Osteoblast (primary cell): Measurements from ENCODE around the gene BPIFB1. TPM values are rescaled to one million over a fixed set of nuclear protein-coding genes. Genes with fewer than 3 reads are reported as not detected.

Experiments
- DNase-seq: peaks from one replicate; pipeline ENCODE4 v3.0.0; 2011; ENCODE audit warnings: low spot score, mixed read lengths; ENCODE audit not compliant: insufficient read length; ENCODE audit errors: missing footprints
- H2AFZ ChIP-seq: 2 replicates; pipeline ENCODE4 v1.6.0; 2011; ENCODE audit warnings: mild to moderate bottlenecking, low read length
- H3K27ac ChIP-seq: 2 replicates; pipeline ENCODE4 v1.5.1; 2011; ENCODE audit warnings: mild to moderate bottlenecking, low read depth, low read length, moderate library complexity
- H3K27me3 ChIP-seq: 2 replicates; pipeline ENCODE4 v1.6.0; 2012; ENCODE audit warnings: mild to moderate bottlenecking, control low read depth, inconsistent platforms, low read length, moderate library complexity; ENCODE audit not compliant: insufficient read depth
- H3K36me3 ChIP-seq: 2 replicates; pipeline ENCODE4 v1.5.1; 2011; ENCODE audit warnings: mild to moderate bottlenecking, low read length, control low read depth, moderate library complexity; ENCODE audit not compliant: insufficient read depth
- H3K4me1 ChIP-seq: 2 replicates; pipeline ENCODE4 v1.5.1; 2011; ENCODE audit warnings: mild to moderate bottlenecking, low read length, control low read depth, moderate library complexity; ENCODE audit not compliant: insufficient read depth
- H3K4me2 ChIP-seq: 2 replicates; pipeline ENCODE4 v1.6.0; 2011; ENCODE audit warnings: mild to moderate bottlenecking, low read length; ENCODE audit not compliant: insufficient read depth
- H3K4me3 ChIP-seq: fragments of 200-600 bp; sonication (generic); 3 replicates; pipeline ENCODE4 v1.5.1; 2012; ENCODE audit warnings: mild to moderate bottlenecking, low read length, inconsistent platforms; ENCODE audit not compliant: insufficient read depth
- H3K79me2 ChIP-seq: 2 replicates; pipeline ENCODE4 v1.6.0; 2012; ENCODE audit warnings: mild to moderate bottlenecking, low read length, control low read depth, inconsistent platforms; ENCODE audit not compliant: insufficient read depth
- H3K9me3 ChIP-seq: 2 replicates; pipeline ENCODE4 v1.5.1; 2011; ENCODE audit warnings: low read depth, low read length, control low read depth
- H4K20me1 ChIP-seq: 2 replicates; pipeline ENCODE4 v1.6.0; 2012; ENCODE audit warnings: mild to moderate bottlenecking, low read length, control low read depth; ENCODE audit not compliant: insufficient read depth
- total RNA-seq: library from RNA; depleted of rRNA; stranded (reverse); fragments of >200 nt; gene quantifications from 2 replicates; pipeline ENCODE4 v1.2.3, GENCODE V29; 2012
- TF ChIP-seq, protein P1 (sequence below): IDR thresholded peaks from 2 replicates; pipeline ENCODE4 v1.5.1; 2011; ENCODE audit warnings: mild to moderate bottlenecking, low read depth, low read length, moderate library complexity; ENCODE audit errors: extremely low read depth

BPIFB1 gene
- total RNA-seq, 1 donor, result not detected

DNA sequence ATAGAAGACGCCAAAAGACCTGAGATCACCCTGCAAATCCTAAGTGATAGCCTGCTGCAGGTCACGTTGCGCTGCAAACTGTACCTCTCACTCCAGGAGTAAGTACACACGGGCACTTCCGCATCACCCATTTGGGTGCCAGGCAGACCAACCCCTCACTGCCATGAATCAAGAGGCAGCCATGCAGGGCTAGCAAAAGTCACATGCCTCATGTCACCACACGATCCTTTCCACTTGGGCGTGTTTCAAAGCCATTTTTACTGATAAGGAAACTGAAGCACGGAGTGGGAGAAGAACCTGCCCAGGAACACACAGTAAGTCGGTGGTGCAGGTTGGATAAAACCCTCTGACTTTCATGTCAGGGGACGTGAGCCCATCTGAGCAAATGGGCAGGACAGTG, 37.0 kb downstream of the BPIFB1 start:
- TF ChIP-seq, protein P1, sequence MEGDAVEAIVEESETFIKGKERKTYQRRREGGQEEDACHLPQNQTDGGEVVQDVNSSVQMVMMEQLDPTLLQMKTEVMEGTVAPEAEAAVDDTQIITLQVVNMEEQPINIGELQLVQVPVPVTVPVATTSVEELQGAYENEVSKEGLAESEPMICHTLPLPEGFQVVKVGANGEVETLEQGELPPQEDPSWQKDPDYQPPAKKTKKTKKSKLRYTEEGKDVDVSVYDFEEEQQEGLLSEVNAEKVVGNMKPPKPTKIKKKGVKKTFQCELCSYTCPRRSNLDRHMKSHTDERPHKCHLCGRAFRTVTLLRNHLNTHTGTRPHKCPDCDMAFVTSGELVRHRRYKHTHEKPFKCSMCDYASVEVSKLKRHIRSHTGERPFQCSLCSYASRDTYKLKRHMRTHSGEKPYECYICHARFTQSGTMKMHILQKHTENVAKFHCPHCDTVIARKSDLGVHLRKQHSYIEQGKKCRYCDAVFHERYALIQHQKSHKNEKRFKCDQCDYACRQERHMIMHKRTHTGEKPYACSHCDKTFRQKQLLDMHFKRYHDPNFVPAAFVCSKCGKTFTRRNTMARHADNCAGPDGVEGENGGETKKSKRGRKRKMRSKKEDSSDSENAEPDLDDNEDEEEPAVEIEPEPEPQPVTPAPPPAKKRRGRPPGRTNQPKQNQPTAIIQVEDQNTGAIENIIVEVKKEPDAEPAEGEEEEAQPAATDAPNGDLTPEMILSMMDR, result no peak
- H3K4me1 ChIP-seq, result no peaks in the 10 kb centered on the region
- DNase-seq, result peak; percentile 8
- H3K4me3 ChIP-seq, result no peak overlapping the region
- no peak overlapping the region for H3K27ac ChIP-seq
- H3K9me3 ChIP-seq, result no peaks in the 10 kb centered on the region
- H2AFZ ChIP-seq, result no peak overlapping the region
- no peak overlapping the region for H3K4me2 ChIP-seq
- no peaks in the 10 kb centered on the region for H3K36me3 ChIP-seq
- peaks cover 31% of the 10 kb centered on the region for H3K27me3 ChIP-seq
- no peaks in the 10 kb centered on the region for H4K20me1 ChIP-seq
- H3K79me2 ChIP-seq, result no peaks in the 10 kb centered on the region

GRCh38 chr20:33322456-33322855, 39.4 kb downstream of the BPIFB1 start:
- no peaks in the 10 kb centered on the region for H4K20me1 ChIP-seq
- TF ChIP-seq, protein P1, result no peak
- no peak overlapping the region for H3K4me3 ChIP-seq
- no peaks in the 10 kb centered on the region for H3K9me3 ChIP-seq
- no peaks in the 10 kb centered on the region for H3K36me3 ChIP-seq
- peaks cover 38% of the 10 kb centered on the region for H3K27me3 ChIP-seq
- no peak overlapping the region for H3K27ac ChIP-seq
- no peaks in the 10 kb centered on the region for H3K4me1 ChIP-seq
- no peaks in the 10 kb centered on the region for H3K79me2 ChIP-seq
- DNase-seq, result peak; percentile 22
- no peak overlapping the region for H3K4me2 ChIP-seq
- no peak overlapping the region for H2AFZ ChIP-seq

- Histone ChIP-seq H3K4me2 (no peak overlapping the region), H3K79me2 (no peaks in the 10 kb centered on the region), H3K36me3 (no peaks in the 10 kb centered on the region), H3K4me1 (no peaks in the 10 kb centered on the region), H3K9me3 (no peaks in the 10 kb centered on the region), H4K20me1 (no peaks in the 10 kb centered on the region), H3K27ac (no peak overlapping the region), H2AFZ (no peak overlapping the region), H3K27me3 (peaks cover 44% of the 10 kb centered on the region), H3K4me3 (no peak overlapping the region)
- DNase-seq, result no peak
- TF ChIP-seq, protein P1, result no peak
Observed at GRCh38 chr20:33323236-33323635, 40.2 kb downstream of the BPIFB1 start.

DNA sequence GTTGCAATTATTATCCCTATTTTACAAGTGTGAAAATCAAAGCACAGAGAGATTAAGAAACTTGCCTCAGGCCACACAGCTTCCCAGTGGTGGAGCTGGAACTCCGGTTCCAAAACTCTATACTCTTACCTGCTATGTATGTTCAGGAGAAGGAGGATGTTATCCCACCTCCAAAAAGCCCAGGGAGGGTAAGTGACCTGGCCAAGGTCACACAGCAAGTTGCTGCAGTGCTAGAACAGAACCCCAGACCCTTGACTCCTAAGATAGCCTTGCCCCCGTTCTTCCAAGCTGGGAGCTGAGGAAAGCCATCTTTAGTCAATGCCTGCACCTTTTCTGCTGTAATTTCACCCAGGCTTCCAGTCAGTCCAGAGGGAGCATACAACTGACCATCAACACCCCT, 42.3 kb downstream of the BPIFB1 start:
- no peaks in the 10 kb centered on the region for H3K79me2 ChIP-seq
- no peak overlapping the region for H3K4me2 ChIP-seq
- DNase-seq, result no peak
- no peak overlapping the region for H3K4me3 ChIP-seq
- H3K4me1 ChIP-seq, result no peaks in the 10 kb centered on the region
- no peaks in the 10 kb centered on the region for H4K20me1 ChIP-seq
- no peaks in the 10 kb centered on the region for H3K36me3 ChIP-seq
- H3K27me3 ChIP-seq, result peaks cover 42% of the 10 kb centered on the region
- TF ChIP-seq, protein P1, result no peak
- H3K27ac ChIP-seq, result no peak overlapping the region
- no peaks in the 10 kb centered on the region for H3K9me3 ChIP-seq
- no peak overlapping the region for H2AFZ ChIP-seq
